GM12892 (cell line): ENCODE data around the gene BECN2.

Experiments used
- POLR2A ChIP-seq: IDR thresholded peaks from 2 replicates; pipeline ENCODE4 v1.6.1; 2011; ENCODE audit warnings: low read depth, low read length, control low read depth
- POLR2AphosphoS5 ChIP-seq: IDR thresholded peaks from 2 replicates; pipeline ENCODE4 v1.6.1; 2011; ENCODE audit warnings: low read depth, low read length, control low read depth
- TAF1 ChIP-seq: IDR thresholded peaks from 2 replicates; pipeline ENCODE4 v1.6.1; 2011; ENCODE audit warnings: low read depth, mild to moderate bottlenecking, control low read depth, low read length, borderline replicate concordance

- no peak for TF ChIP-seq POLR2A
- no peak for TF ChIP-seq TAF1
- no peak for TF ChIP-seq POLR2AphosphoS5
These were observed 44.9 kb downstream of the BECN2 start for GRCh38 chr1:242002510-242002909.
